ENCODE data around the gene LVRN.
"Not testable (repeated sequence)": the region's sequence is repeated elsewhere in the genome, so short reads cannot be mapped to it uniquely, and the experiment has no call there.

GRCh38 chr5:115928578-115929407 is 33.5 kb upstream of the LVRN start:
- TF ChIP-seq CTCF (IDR thresholded peaks at IDR 0.05); ZFX (IDR thresholded peaks at IDR 0.05; ENCODE audit: borderline replicate concordance): not testable (repeated sequence)
